Caki2 (cell line): ENCODE results near the gene FAM184B. TPM values are rescaled to one million over a fixed set of nuclear protein-coding genes. Genes with fewer than 3 reads are reported as not detected.

Experiments used
- DNase-seq: peaks from one replicate; pipeline ENCODE4 v3.0.0-alpha.2; 2015; ENCODE audit warnings: low read depth
- in situ Hi-C: cut with HindIII; loops from 2 replicates; pipeline ENCODE4 v1.10.0; 2016; ENCODE audit warnings: low sequenced_read_pairs, low pct_unique_long_range_greater_than_20kb, mixed read lengths
- total RNA-seq: library from RNA; depleted of rRNA; stranded (reverse); fragments of >200 nt; shearing (Covaris generic); gene quantifications from 2 replicates; pipeline ENCODE4 v1.2.3, GENCODE V29; 2014; ENCODE audit warnings: low replicate concordance

The FAM184B gene
- total RNA-seq, 1 experiment from 2014 or later, result not detected

GRCh38 chr4:17785858-17786257, 4.4 kb upstream of the FAM184B start:
- DNase-seq, result no peak
- in situ Hi-C loops, result no loop called here

- in situ Hi-C loops, result no loop called here
- no peak for DNase-seq
Observed at GRCh38 chr4:17780501-17781299, 721 bp downstream of the FAM184B start.

GRCh38 chr4:17778431-17778830, 3.0 kb downstream of the FAM184B start:
- DNase-seq, result no peak
- in situ Hi-C loops, result no loop called here

GRCh38 chr4:17773135-17773698, 8.2 kb downstream of the FAM184B start:
- no peak for DNase-seq
- in situ Hi-C loops, result no loop called here

- no peak for DNase-seq
- in situ Hi-C loops, result no loop called here
Observed at GRCh38 chr4:17771284-17771908, 10.0 kb downstream of the FAM184B start.

- DNase-seq, result no peak
- in situ Hi-C loops, result no loop called here
Observed at GRCh38 chr4:17770845-17771244, 10.6 kb downstream of the FAM184B start.

- in situ Hi-C loops, result no loop called here
- no peak for DNase-seq
Observed at GRCh38 chr4:17769406-17770174, 11.8 kb downstream of the FAM184B start.

GRCh38 chr4:17766826-17767458, 14.5 kb downstream of the FAM184B start:
- no peak for DNase-seq
- in situ Hi-C loops, result no loop called here

GRCh38 chr4:17765514-17766286, 15.7 kb downstream of the FAM184B start:
- in situ Hi-C loops, result no loop called here

GRCh38 chr4:17763931-17764330, 17.5 kb downstream of the FAM184B start:
- no peak for DNase-seq
- in situ Hi-C loops, result no loop called here

More at GRCh38 chr4:17765514-17766286, 15.7 kb downstream of the FAM184B start:
- DNase-seq, result no peak

GRCh38 chr4:17763416-17763815, 18.0 kb downstream of the FAM184B start:
- in situ Hi-C loops, result no loop called here
- no peak for DNase-seq

- in situ Hi-C loops, result no loop called here
- DNase-seq, result no peak
Observed at GRCh38 chr4:17762726-17763125, 18.7 kb downstream of the FAM184B start.

GRCh38 chr4:17761062-17761461, 20.4 kb downstream of the FAM184B start:
- no peak for DNase-seq
- in situ Hi-C loops, result no loop called here

GRCh38 chr4:17760626-17761025, 20.8 kb downstream of the FAM184B start:
- in situ Hi-C loops, result no loop called here
- DNase-seq, result no peak

GRCh38 chr4:17758485-17758884, 22.9 kb downstream of the FAM184B start:
- in situ Hi-C loops, result no loop called here
- no peak for DNase-seq

- DNase-seq, result no peak
- in situ Hi-C loops, result no loop called here
Observed at GRCh38 chr4:17757621-17758020, 23.8 kb downstream of the FAM184B start.

GRCh38 chr4:17753646-17754045, 27.8 kb downstream of the FAM184B start:
- in situ Hi-C loops, result no loop called here

GRCh38 chr4:17740702-17741101, 40.7 kb downstream of the FAM184B start:
- in situ Hi-C loops, result no loop called here
- no peak for DNase-seq

More at GRCh38 chr4:17753646-17754045, 27.8 kb downstream of the FAM184B start:
- DNase-seq, result no peak
